HG03066 (cell line): ENCODE measurements around the gene SGSH.

ENCODE experiments used
- ATAC-seq: cut with Tn5 transposase; IDR thresholded peaks from one replicate; pipeline ENCODE4 v1.9.1; 2021; ENCODE audit warnings: low read depth; ENCODE audit not compliant: unreplicated experiment

The SGSH gene

GRCh38 chr17:80190716-80191115 is 29.4 kb downstream of the SGSH start:
- ATAC-seq = no peak

GRCh38 chr17:80189611-80190010 is 30.5 kb downstream of the SGSH start:
- no peak for ATAC-seq

GRCh38 chr17:80187515-80187941 is 32.6 kb downstream of the SGSH start:
- ATAC-seq = no peak

DNA sequence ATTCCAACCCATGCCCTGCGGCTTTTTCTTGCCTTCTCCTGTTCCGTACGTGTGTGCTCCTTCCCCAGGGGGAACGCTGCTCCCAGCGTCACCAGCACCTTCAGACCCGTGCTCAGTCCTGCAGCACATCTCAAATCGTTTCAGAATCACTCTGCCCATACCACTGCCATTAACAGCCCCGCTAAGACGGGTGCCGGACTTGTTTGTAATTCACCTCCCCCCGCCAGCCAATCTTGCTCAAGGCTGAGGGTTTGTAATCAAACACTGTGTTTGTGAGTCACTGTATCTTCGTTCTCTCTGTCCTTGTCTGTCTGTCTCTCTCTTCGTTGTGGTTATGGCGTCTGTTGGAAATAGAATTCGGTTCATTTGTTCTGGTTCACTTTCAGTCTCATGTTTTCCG is 33.0 kb downstream of the SGSH start:
- ATAC-seq = no peak

GRCh38 chr17:80185968-80186367 is 34.2 kb downstream of the SGSH start:
- ATAC-seq = no peak

DNA sequence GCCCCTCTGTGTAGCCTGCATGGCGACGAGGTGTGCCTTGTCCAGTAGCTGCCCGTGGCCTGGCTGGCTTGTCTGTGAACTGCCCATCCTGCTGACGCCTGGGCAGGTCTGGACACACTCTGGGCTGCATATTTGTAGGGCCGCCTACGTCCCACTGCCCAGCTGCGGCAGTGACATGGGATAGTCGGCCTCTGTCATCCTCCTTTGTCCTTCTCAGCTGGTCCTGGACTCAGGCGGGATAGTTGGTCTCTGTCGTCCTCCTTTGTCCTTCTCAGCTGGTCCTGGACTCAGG is 35.8 kb downstream of the SGSH start:
- ATAC-seq = no peak

GRCh38 chr17:80183581-80184422 is 36.3 kb downstream of the SGSH start:
- ATAC-seq = no peak

DNA sequence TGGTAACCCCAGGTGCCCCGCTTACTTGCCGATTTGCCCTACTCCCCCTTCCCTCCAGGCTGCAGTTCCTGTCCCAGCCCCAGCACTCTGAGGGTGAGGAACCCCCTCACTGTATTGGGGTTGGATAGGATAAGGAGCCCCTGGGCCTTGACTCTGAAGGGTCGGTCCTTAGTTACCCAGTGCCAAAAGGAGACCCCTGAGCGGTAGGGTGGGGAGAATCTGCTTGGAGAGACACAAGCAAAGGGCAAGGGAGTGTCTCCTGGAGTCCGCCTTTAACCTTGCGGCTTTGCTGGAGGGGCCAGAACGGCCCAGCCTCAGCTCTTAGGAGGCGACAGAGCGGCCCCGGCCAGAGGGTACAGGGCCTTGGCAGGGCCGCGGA is 37.3 kb downstream of the SGSH start:
- no peak for ATAC-seq

DNA sequence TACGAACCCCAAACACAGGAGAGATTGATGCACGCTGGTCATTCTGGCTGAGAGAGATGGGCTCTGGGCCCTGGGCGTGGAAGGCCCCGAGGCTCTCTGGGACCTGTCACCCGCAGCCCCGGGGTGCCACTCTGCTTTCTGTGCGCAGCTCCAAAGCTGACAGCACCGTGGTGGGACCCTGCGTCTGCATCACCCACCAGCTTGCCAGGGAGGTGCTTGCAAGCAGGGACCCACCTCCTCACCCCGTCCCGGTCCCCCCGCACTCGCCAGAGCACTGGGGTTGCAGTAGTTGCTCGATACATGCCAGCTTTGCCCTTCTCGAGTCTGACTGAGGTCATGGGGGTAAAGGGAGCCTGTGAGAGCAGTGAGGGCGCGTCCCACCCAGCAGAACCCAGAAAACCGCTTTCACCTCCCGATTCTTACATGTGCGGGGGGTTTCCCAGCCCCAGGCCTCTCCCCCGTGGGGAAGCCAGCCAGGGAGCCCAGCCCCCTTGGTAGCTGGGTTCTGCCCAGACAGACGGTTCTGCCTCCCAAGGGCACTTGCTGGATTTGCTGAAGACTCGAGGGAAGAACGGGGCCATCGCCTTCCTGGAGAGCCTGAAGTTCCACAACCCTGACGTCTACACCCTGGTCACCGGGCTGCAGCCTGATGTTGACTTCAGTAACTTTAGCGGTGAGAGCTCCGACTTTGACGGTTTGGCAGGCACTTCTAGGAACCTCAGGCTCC is 37.9 kb downstream of the SGSH start:
- ATAC-seq = no peak

- no peak for ATAC-seq
Measured at GRCh38 chr17:80181431-80181830, 38.7 kb downstream of the SGSH start.

GRCh38 chr17:80180192-80180591 is 39.9 kb downstream of the SGSH start:
- ATAC-seq = no peak

DNA sequence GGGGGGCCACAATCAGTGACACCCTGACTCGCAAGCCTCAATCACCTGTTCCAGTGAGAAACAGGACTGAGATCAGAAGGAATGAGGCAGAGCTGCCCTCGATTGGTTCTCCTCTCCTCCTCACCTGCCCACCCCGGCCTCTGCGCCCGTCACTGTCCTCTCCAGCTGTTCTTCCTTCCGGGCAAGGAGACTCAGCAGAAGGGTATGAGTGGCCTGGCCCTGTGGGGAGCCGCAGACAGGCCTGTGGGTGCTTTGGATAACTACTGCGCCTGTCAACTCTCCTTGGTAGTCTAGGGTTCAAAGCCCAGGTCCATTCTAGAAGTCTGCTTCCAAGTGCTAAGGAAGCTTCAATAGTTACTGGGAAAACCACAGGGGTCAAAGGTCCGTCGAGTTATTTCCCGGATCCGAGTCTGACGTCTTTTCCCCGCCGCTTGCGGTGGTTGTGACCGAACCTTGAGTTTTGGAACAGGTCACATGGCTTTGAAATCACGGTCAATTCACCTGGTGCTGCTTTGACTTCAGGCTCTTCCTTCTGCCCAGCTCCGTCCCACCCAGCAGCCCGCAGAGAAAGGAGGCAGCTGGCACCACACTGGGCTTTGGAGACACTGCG is 42.0 kb downstream of the SGSH start:
- no peak for ATAC-seq

- ATAC-seq = no peak
Measured at GRCh38 chr17:80176757-80177156, 43.4 kb downstream of the SGSH start.

- no peak for ATAC-seq
Measured at GRCh38 chr17:80173916-80174315, 46.2 kb downstream of the SGSH start.

DNA sequence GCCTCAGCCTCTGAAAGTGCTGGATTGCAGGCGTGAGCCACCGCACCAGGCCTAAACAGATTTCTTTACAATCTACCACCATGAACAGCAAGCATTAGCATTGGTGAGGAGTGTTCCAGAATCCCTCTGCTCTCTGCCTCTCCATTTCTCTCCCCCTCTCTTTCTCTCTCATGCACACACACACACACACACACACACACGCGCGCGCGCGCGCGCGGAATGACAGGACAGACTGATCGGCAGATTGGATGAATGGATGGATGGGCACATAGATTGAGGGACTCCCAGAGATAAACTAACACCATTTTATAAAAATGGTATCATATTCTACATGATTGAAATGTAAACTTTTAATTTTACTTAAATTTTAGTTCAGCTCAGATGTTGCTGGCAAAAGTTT is 47.0 kb downstream of the SGSH start:
- no peak for ATAC-seq

- ATAC-seq = no peak
Measured at GRCh38 chr17:80171681-80172080, 48.5 kb downstream of the SGSH start.

- ATAC-seq = no peak
Measured at GRCh38 chr17:80169784-80170500, 50.2 kb downstream of the SGSH start, which contains the start of gene CARD14. TSS of gene CARD14 (plus strand) at chr17:80170030. CDS start at chr17:80181439, 11,409 bp downstream.

DNA sequence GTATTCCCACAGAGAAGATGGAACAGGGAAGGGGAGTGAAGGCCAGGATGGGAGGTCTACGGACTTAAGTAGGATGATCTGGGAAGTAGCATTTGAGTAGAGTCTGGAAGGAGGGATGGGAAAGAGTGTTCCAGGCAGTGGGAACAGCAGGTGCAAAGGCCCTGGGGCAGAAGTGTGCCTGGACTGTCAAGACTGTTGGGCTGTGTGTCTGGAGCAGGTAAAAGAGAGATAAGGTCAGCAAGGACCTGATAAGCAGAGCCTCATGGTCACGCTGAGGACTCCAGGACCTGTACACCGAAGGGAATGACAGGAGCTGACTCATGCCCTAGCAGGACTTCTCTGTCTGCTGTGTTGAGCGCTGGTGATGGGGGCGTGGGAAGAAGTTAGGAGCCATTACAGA is 51.0 kb downstream of the SGSH start:
- ATAC-seq = no peak

DNA sequence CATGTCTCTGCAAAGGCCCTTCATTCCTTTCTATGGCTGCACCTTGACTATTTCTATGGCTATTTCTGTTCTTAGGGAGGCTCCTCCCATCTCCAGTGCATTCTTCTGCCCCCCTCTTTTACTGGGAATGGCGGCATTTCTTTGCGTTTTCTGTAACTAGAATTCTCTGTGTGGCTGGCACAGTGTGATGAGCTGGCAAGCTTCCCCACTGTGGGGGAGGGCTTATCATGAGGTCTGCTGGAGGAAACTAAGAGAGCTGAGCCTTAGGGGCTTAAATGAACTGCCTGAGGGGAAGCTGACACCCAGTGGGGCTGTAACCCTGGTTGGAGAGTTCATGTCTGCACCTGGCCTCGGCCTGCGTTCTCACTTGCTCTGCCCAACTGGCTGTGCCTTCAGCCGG is 51.8 kb downstream of the SGSH start:
- ATAC-seq = no peak

GRCh38 chr17:80166446-80166845 is 53.7 kb downstream of the SGSH start:
- no peak for ATAC-seq

- ATAC-seq = no peak
Measured at GRCh38 chr17:80164185-80164584, 55.9 kb downstream of the SGSH start.
